Measurements from ENCODE around the gene RPP21.

The RPP21 gene

DNA sequence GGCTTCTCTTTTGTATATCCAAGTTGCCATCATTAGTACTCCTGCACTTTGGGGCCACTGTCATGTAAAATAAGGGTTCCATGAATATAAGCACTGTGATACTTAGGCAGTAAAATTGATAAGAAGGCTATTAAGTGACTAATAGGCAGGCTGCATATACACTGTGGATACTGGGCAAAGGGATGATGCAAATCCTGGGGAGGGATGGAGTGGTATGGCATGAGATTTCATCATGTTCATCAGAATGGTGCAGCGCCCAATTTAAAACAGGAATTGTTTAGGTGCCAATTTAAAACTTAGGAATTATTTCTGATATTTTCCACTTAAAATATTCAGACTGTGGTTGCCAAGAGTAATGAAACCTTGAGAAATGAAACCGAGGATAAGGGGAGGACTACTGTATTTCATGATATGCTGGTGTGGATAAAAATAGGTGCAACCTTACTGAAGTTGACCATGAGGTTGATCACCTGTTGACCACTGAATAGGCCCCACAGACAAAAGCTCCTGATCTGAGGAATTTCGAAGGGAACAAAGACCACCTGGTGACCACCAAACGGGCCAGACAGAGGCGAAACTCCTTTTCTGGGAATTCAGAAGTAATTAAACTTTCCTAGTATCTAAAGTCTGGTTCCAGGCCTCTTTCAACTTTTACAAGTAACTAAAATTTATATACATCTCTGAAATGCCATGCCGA is 23.1 kb upstream of the RPP21 start:
- Histone ChIP-seq H3K27ac (ENCODE audit: low read depth, low read length) (peak overlapping the region; percentile 64), H3K27me3 (ENCODE audit: insufficient read depth, low read length) (no peaks in the 10 kb centered on the region), H3K79me2 (ENCODE audit: control insufficient read depth, insufficient read depth, low read length, unreplicated experiment) (peaks cover 83% of the 10 kb centered on the region), H3K4me1 (ENCODE audit: control insufficient read depth, insufficient read depth, low read length, unreplicated experiment) (peaks cover 36% of the 10 kb centered on the region), H3K36me3 (ENCODE audit: insufficient read depth, low read length) (peaks cover 9% of the 10 kb centered on the region), H3K4me3 (ENCODE audit: low read depth, low read length) (peak overlapping the region; percentile 12; the same call in 1 of the 2 replicates), H2AFZ (ENCODE audit: low read length, unreplicated experiment) (no peak overlapping the region)

DNA sequence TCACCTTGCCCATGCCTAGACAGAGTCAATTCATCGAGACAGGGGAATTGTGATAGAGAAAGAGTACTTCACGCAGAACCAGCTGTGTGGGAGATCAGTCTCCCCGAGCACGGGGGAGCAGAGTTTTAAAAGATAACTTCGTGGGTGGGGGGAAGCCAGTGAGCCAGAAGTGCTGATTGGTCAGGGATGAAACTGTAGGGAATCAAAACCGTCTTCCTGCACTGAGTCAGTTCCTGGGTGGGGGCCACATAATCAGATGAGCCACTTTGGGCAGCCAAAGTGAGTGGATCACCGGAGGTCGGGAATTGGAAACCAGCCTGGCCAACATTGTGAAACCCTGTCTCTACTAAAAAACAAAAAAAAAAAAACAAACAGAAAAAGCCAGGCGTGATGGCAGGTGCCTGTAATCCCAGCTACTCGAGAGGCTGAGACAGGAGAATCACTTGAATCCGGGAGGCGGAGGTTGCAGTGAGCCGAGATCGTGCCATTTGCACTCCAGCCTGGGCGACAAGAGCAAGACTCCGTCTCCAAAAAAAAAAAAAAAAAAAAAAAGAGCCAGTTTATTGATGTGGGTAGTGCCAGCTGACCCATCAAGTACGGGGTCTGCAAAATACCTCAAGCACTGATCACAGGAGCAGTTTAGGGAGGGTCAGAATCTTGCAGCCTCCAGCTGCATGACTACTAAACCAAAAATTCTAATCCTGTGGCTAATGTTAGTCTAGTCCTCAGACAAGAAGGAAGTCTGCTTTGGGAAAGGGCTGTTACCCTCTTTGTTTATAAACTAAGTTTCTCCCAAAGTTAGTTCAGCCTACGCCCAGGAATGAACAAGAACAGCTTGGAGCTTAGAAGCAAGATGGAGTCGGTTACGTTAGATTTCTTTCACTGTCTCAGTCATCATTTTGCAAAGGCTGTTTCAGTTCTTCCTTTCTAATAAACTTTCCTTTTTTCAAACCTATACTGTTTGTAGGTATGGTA is 22.1 kb upstream of the RPP21 start:
- Histone ChIP-seq H3K4me1 (ENCODE audit: control insufficient read depth, insufficient read depth, low read length, unreplicated experiment) (peaks cover 42% of the 10 kb centered on the region), H3K36me3 (ENCODE audit: insufficient read depth, low read length) (peaks cover 8% of the 10 kb centered on the region; the same call in 1 of the 2 replicates), H3K79me2 (ENCODE audit: control insufficient read depth, insufficient read depth, low read length, unreplicated experiment) (peaks cover 83% of the 10 kb centered on the region), H3K27ac (ENCODE audit: low read depth, low read length) (peak overlapping the region; percentile 64), H3K27me3 (ENCODE audit: insufficient read depth, low read length) (no peaks in the 10 kb centered on the region), H2AFZ (ENCODE audit: low read length, unreplicated experiment) (no peak overlapping the region), H3K4me3 (ENCODE audit: low read depth, low read length) (peak overlapping the region; percentile 12; the same call in 1 of the 2 replicates)

DNA sequence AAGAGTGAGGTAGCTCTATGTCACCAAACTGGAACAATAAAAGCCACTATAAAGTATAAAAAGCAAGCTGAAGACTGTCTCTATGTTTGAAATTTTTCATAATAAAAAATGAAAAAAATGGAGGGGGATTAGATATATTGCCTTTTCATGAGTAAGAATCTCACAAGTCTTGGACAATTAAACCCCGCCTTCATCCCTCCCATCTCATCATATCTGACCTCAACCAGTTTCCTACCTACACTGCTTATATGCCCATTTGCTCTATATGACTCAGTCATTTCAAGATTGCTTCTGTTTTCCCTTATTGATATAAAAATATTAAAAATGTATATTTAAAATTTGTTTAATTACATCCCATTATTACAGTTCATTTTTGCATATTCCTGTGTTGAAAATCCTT is 21.1 kb upstream of the RPP21 start:
- Histone ChIP-seq H2AFZ (ENCODE audit: low read length, unreplicated experiment) (no peak overlapping the region), H3K36me3 (ENCODE audit: insufficient read depth, low read length) (peaks cover 7% of the 10 kb centered on the region; the same call in 1 of the 2 replicates), H3K4me3 (ENCODE audit: low read depth, low read length) (no peak overlapping the region), H3K4me1 (ENCODE audit: control insufficient read depth, insufficient read depth, low read length, unreplicated experiment) (peaks cover 43% of the 10 kb centered on the region), H3K27me3 (ENCODE audit: insufficient read depth, low read length) (no peaks in the 10 kb centered on the region), H3K27ac (ENCODE audit: low read depth, low read length) (no peak overlapping the region), H3K79me2 (ENCODE audit: control insufficient read depth, insufficient read depth, low read length, unreplicated experiment) (peaks cover 76% of the 10 kb centered on the region)

DNA sequence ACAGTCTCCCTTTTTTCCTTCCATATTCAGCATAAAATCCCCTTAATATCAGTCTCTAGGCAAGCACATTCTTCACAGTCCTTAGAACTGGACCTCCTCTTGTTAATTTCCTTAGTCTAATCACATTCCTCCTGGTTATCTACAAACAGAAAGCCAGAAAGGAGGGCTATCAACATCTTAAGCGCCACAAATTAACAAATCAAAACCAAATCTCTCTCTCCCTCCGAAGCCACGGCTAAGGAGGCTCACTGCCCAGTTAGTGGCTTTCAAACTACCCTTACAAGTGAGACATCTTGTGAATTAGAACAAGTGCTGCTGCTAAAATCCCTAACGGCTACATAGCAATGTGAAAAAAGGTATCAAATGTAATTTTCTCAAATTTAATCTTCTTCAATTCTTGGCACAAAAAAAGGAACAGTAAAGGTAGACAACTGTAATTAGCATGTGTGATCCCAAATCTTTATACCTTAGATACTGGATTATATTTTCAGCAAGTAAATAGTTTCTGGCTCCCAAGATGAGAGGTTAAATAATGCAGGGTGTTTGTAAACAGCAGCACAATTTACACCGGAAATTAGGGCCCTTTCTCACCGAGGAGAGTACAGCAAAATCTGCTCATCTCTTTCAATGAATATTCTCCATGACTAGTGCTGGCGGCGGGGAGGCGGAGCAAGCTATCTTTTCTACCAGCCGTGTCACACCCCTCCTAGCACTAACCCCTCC is 19.6 kb upstream of the RPP21 start:
- H3K27ac ChIP-seq (ENCODE audit: low read depth, low read length) = peak overlapping the region; percentile 83
- no peaks in the 10 kb centered on the region for H3K27me3 ChIP-seq (ENCODE audit: insufficient read depth, low read length)
- H3K36me3 ChIP-seq (ENCODE audit: insufficient read depth, low read length) = peaks cover 10% of the 10 kb centered on the region; the same call in 1 of the 2 replicates
- peaks cover 64% of the 10 kb centered on the region for H3K79me2 ChIP-seq (ENCODE audit: control insufficient read depth, insufficient read depth, low read length, unreplicated experiment)
- H2AFZ ChIP-seq (ENCODE audit: low read length, unreplicated experiment) = no peak overlapping the region
- H3K4me1 ChIP-seq (ENCODE audit: control insufficient read depth, insufficient read depth, low read length, unreplicated experiment) = peaks cover 43% of the 10 kb centered on the region
- H3K4me3 ChIP-seq (ENCODE audit: low read depth, low read length) = peak overlapping the region; percentile 98

DNA sequence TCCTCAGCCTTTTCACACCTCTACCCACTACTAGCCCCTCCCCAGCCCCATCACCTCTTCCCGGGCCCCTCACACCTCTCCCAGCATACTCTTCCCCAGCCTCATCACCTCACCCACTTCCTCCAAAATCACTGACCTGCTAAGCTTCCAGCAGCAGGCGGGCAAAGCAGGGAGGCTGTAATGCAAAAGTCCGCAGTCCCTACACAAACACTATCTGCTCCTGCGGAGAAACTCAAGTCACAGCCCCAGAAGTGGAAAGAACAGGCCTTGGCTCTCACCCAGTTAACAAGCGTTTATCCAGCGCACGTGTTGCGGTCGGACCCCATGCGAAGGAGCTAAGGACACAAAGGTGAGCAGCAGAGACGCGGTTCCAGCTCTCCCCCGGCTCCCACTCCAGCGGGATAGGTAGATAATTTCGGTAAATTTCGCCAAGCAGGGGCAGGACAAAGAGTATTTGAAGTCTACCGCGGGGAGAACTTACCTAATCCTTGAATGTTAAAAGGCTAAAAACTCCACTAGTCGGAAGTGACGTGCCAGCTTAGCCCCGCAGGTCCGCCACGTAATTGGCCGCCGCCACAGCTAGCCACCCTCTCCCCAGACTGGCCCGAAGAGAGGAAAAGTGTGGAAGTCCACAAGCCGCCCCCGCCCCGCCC is 19.0 kb upstream of the RPP21 start:
- peaks cover 58% of the 10 kb centered on the region for H3K79me2 ChIP-seq (ENCODE audit: control insufficient read depth, insufficient read depth, low read length, unreplicated experiment)
- peak overlapping the region; percentile 98 for H3K4me3 ChIP-seq (ENCODE audit: low read depth, low read length)
- H3K27ac ChIP-seq (ENCODE audit: low read depth, low read length) = peak overlapping the region; percentile 83

DNA sequence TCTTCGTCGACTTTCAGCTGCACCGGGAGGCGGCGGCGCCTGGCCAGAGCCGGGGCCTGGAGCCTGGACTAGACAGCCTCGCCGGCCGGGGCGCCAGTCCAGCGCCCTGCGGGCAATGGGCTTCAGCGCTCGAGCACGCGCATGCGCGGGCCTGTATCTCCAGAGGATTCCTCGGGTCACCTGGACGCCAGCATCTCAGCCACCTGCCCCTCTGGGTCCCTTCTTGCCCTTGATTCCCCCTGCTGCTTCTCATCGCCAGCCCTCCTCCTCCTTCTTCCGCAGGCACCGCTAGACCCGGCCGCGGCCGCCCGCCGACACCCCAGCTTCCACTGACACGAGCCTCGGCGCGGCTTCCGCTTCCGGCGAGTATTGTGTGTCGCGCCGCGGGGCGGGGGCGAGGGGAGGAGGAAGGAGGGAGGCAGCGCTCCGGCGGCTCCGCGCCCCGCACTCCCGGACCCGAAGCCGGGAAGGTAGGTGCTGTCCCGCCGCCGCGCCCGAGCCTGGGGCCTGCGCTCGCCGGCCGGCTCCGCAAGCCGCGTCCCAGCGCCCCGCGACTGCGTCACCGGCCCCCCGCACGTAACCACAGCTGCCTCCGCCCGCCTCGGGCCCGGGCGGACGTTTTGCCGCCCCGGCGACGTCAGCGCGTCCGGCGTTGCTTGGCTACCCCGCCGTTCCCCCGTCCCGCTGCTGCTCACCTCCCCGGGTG is 18.3 kb upstream of the RPP21 start, which contains the start of gene TRIM39:
Gene TRIM39, plus strand, starts transcription at position 402 of the 706 bp plus-strand sequence. CDS start 2,391 bp downstream, outside the sequence.
- Histone ChIP-seq H2AFZ (ENCODE audit: low read length, unreplicated experiment) (peak within 1 kb of the TSS; percentile 85), H3K79me2 (ENCODE audit: control insufficient read depth, insufficient read depth, low read length, unreplicated experiment) (peaks cover 52% of the 10 kb centered on the region), H3K27me3 (ENCODE audit: insufficient read depth, low read length) (no peaks in the 10 kb centered on the region), H3K4me3 (ENCODE audit: low read depth, low read length) (peak within 1 kb of the TSS; percentile 98), H3K27ac (ENCODE audit: low read depth, low read length) (peak within 1 kb of the TSS; percentile 83), H3K4me1 (ENCODE audit: control insufficient read depth, insufficient read depth, low read length, unreplicated experiment) (peaks cover 39% of the 10 kb centered on the region), H3K36me3 (ENCODE audit: insufficient read depth, low read length) (peaks cover 10% of the 10 kb centered on the region; the same call in 1 of the 2 replicates)

More for the DNA sequence above, 19.0 kb upstream of the RPP21 start:
- Histone ChIP-seq H2AFZ (ENCODE audit: low read length, unreplicated experiment) (peak overlapping the region; percentile 54), H3K4me1 (ENCODE audit: control insufficient read depth, insufficient read depth, low read length, unreplicated experiment) (peaks cover 43% of the 10 kb centered on the region), H3K27me3 (ENCODE audit: insufficient read depth, low read length) (no peaks in the 10 kb centered on the region), H3K36me3 (ENCODE audit: insufficient read depth, low read length) (peaks cover 10% of the 10 kb centered on the region; the same call in 1 of the 2 replicates)

- Histone ChIP-seq H3K79me2 (ENCODE audit: control insufficient read depth, insufficient read depth, low read length, unreplicated experiment) (peaks cover 46% of the 10 kb centered on the region), H3K27ac (ENCODE audit: low read depth, low read length) (peak overlapping the region; percentile 83), H3K4me1 (ENCODE audit: control insufficient read depth, insufficient read depth, low read length, unreplicated experiment) (peaks cover 33% of the 10 kb centered on the region), H2AFZ (ENCODE audit: low read length, unreplicated experiment) (peak overlapping the region; percentile 85), H3K36me3 (ENCODE audit: insufficient read depth, low read length) (peaks cover 7% of the 10 kb centered on the region; the same call in 1 of the 2 replicates), H3K27me3 (ENCODE audit: insufficient read depth, low read length) (no peaks in the 10 kb centered on the region), H3K4me3 (ENCODE audit: low read depth, low read length) (peak overlapping the region; percentile 98)
Measured at GRCh38 chr6:30327232-30327746, 17.7 kb upstream of the RPP21 start.

DNA sequence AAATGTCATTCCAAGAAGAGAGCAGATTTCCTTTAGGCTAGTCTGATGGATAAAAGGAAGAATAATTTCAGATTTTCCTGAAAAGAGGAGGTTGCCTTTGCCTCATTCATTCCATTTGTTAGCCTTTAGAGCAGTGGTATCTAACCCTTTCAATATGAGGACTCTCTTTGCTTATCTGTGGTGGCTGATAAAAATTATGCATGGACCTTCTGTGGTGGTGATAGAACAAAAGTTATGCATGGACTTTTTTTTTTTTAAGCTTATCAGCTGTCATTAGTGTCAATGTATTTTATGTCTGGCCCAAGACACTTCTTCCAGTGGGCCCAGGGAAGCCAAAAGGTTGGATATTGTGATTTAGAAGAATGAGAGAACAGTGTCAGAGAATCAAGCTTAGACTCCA is 16.6 kb upstream of the RPP21 start:
- Histone ChIP-seq H3K4me1 (ENCODE audit: control insufficient read depth, insufficient read depth, low read length, unreplicated experiment) (peaks cover 22% of the 10 kb centered on the region), H3K79me2 (ENCODE audit: control insufficient read depth, insufficient read depth, low read length, unreplicated experiment) (peaks cover 38% of the 10 kb centered on the region), H3K36me3 (ENCODE audit: insufficient read depth, low read length) (peaks cover 7% of the 10 kb centered on the region; the same call in 1 of the 2 replicates), H3K27me3 (ENCODE audit: insufficient read depth, low read length) (no peaks in the 10 kb centered on the region), H3K4me3 (ENCODE audit: low read depth, low read length) (no peak overlapping the region), H3K27ac (ENCODE audit: low read depth, low read length) (no peak overlapping the region), H2AFZ (ENCODE audit: low read length, unreplicated experiment) (no peak overlapping the region)

GRCh38 chr6:30329331-30329730 is 15.6 kb upstream of the RPP21 start:
- Histone ChIP-seq H3K4me3 (ENCODE audit: low read depth, low read length) (no peak overlapping the region), H3K27ac (ENCODE audit: low read depth, low read length) (no peak overlapping the region), H3K27me3 (ENCODE audit: insufficient read depth, low read length) (no peaks in the 10 kb centered on the region), H2AFZ (ENCODE audit: low read length, unreplicated experiment) (no peak overlapping the region), H3K79me2 (ENCODE audit: control insufficient read depth, insufficient read depth, low read length, unreplicated experiment) (peaks cover 29% of the 10 kb centered on the region), H3K4me1 (ENCODE audit: control insufficient read depth, insufficient read depth, low read length, unreplicated experiment) (peaks cover 16% of the 10 kb centered on the region), H3K36me3 (ENCODE audit: insufficient read depth, low read length) (peaks cover 7% of the 10 kb centered on the region)

All from ACC112 (cell line).